Posterior vena cava (tissue), 2 donors: ENCODE measurements around the gene PSMB5. TPM values are rescaled to one million over a fixed set of nuclear protein-coding genes. Genes with fewer than 3 reads are reported as not detected.

Experiments
- DNase-seq: peaks from one replicate; pipeline ENCODE4 v3.0.0-alpha.2; 2020; ENCODE audit warnings: low spot score
- intact Hi-C, 2 donors: fragments of 100-400 bp; cut with DNase I; formaldehyde crosslinking; loops; one replicate each; pipeline versions ENCODE4 v1.14.1 to v1.14.2; 2022 to 2023
- total RNA-seq, 2 donors: library from RNA; stranded (reverse); fragmentation: NEBNext Ultra II Directional; extraction: Animal tissue kit (Norgen Biotek cat#: 25700); gene quantifications; one replicate each; pipeline ENCODE4 v1.2.1, GENCODE V29; 2021
- donor health status: DM: yes; HTN: yes; CAD: no.
- donor health status: DM: yes; HTN: yes; CAD: no.

Gene PSMB5
- total RNA-seq, 2 donors from 2014 or later, result 71.5 to 78.8 TPM

GRCh38 chr14:23047751-23048693 lies 13.3 kb upstream of the PSMB5 start:
- no peak for DNase-seq
- intact Hi-C loops, result no loop called here

GRCh38 chr14:23047034-23047634 lies 12.4 kb upstream of the PSMB5 start:
- intact Hi-C loops, result no loop called here
- DNase-seq, result no peak

GRCh38 chr14:23045419-23046357 lies 11.0 kb upstream of the PSMB5 start:
- DNase-seq, result no peak
- intact Hi-C loops, result no loop called here

- DNase-seq, result no peak
- intact Hi-C loops, result no loop called here
Measured at GRCh38 chr14:23044840-23045239, 10.1 kb upstream of the PSMB5 start.

GRCh38 chr14:23043754-23044153 lies 9.1 kb upstream of the PSMB5 start:
- intact Hi-C loops, result no loop called here
- DNase-seq, result no peak

GRCh38 chr14:23043145-23043544 lies 8.4 kb upstream of the PSMB5 start:
- no peak for DNase-seq
- intact Hi-C loops, result no loop called here

GRCh38 chr14:23042162-23042965 lies 7.7 kb upstream of the PSMB5 start, which contains the start of gene PSMB11:
PSMB11 (plus strand) TSS chr14:23042212; CDS start chr14:23042226, 14 bp downstream.
- intact Hi-C loops, result no loop called here
- DNase-seq, result no peak

GRCh38 chr14:23041729-23042128 lies 7.0 kb upstream of the PSMB5 start:
- intact Hi-C loops, result loop anchor here in 1 of 2 donors (1.0 kb wide), 1 partner anchor 29 kb away; no protein-coding TSS in a partner anchor
- no peak for DNase-seq

- DNase-seq, result no peak
- intact Hi-C loops, result no loop called here
Measured at GRCh38 chr14:23040100-23040499, 5.4 kb upstream of the PSMB5 start.

GRCh38 chr14:23035303-23036144 lies 824 bp upstream of the PSMB5 start:
- DNase-seq, result no peak
- intact Hi-C loops, result no loop called here

GRCh38 chr14:23033801-23034497 lies 751 bp downstream of the PSMB5 start:
- intact Hi-C loops, result no loop called here
- DNase-seq, result no peak

- DNase-seq, result no peak
- intact Hi-C loops, result no loop called here
Measured at GRCh38 chr14:23033251-23033727, 1.4 kb downstream of the PSMB5 start.

- DNase-seq, result no peak
- intact Hi-C loops, result no loop called here
Measured at GRCh38 chr14:23030936-23031335, 3.8 kb downstream of the PSMB5 start.

- DNase-seq, result no peak
- intact Hi-C loops, result no loop called here
Measured at GRCh38 chr14:23028799-23029198, 5.9 kb downstream of the PSMB5 start.

- DNase-seq, result no peak
- intact Hi-C loops, result no loop called here
Measured at GRCh38 chr14:23025151-23025814, 9.4 kb downstream of the PSMB5 start.

- intact Hi-C loops, result no loop called here
- DNase-seq, result no peak
Measured at GRCh38 chr14:23024612-23025075, 10.1 kb downstream of the PSMB5 start.

GRCh38 chr14:23023795-23024152 lies 10.9 kb downstream of the PSMB5 start:
- DNase-seq, result no peak
- intact Hi-C loops, result no loop called here
